Right lobe of liver (tissue), 6 donors: ENCODE results near the gene OR1N1. TPM values are rescaled to one million over a fixed set of nuclear protein-coding genes. Genes with fewer than 3 reads are reported as not detected.

Experiments
- ATAC-seq, 4 donors: fragments of 200-7000 bp; cut with Tn5 transposase; one replicate each; pipeline ENCODE4 v1.9.1; 2020; ENCODE audit warnings: mild to moderate bottlenecking in 4 of 4, moderate library complexity in 4 of 4
- DNase-seq, 3 donors: peaks; one replicate each; pipeline ENCODE4 v3.0.0-alpha.2; 2020
- H3K27ac ChIP-seq, 3 donors: fragments of 200-600 bp; one replicate each; pipeline ENCODE4 v1.8.0; 2022
- H3K27me3 ChIP-seq, 2 donors: fragments of 200-600 bp; one replicate each; pipeline ENCODE4 v1.8.0; 2022
- H3K36me3 ChIP-seq, 4 donors: fragments of 200-600 bp; sonication (generic) in 1 of 4; one replicate each; pipeline versions ENCODE4 v1.5.1 to v1.8.0; 2017 to 2022; ENCODE audit warnings: control low read depth in 1 of 4
- H3K4me1 ChIP-seq, 4 donors: fragments of 200-600 bp; sonication (generic) in 1 of 4; one replicate each; pipeline versions ENCODE4 v1.5.1 to v1.8.0; 2017 to 2022; ENCODE audit warnings: control low read depth in 1 of 4
- H3K4me3 ChIP-seq, 3 donors: fragments of 200-600 bp; one replicate each; pipeline ENCODE4 v1.8.0; 2022
- H3K9me3 ChIP-seq, 4 donors: fragments of 200-600 bp; sonication (generic) in 1 of 4; one replicate each; pipeline versions ENCODE4 v1.5.1 to v1.8.0; 2017 to 2022; ENCODE audit warnings: control low read depth in 1 of 4
- POLR2A ChIP-seq: fragments of 450-650 bp; IDR thresholded peaks from one replicate; pipeline ENCODE4 v1.6.1; 2017; ENCODE audit warnings: antibody characterized with exemption, mild to moderate bottlenecking
- WGBS: methylation state at CpG from one replicate; pipeline ENCODE4 v1.1.6; 2018; ENCODE audit warnings: low coverage, low lambda C conversion rate; ENCODE audit not compliant: insufficient coverage; ENCODE audit errors: missing lambda C conversion rate; 5-methylcytosine and 5-hydroxymethylcytosine counted together
- intact Hi-C, 2 donors: fragments of 100-400 bp; cut with DNase I; formaldehyde crosslinking; loops; one replicate each; pipeline versions ENCODE4 v1.11.2 to v1.14.1; 2022
- long read RNA-seq: library from polyadenylated mRNA; unstranded; transcript quantifications from one replicate; pipeline ENCODE4 v2.0.0, GENCODE V29; 2019
- total RNA-seq, 6 experiments: library from RNA; depleted of rRNA in 2 of 6; stranded (reverse); fragments of >200 nt in 2 of 6; fragmentation: NEBNext Ultra II Directional in 3 of 6; extraction: Animal tissue kit (Norgen Biotek cat#: 25700) in 3 of 6; gene quantifications; one replicate each; pipeline versions ENCODE4 v1.1.0 to v1.2.4, GENCODE V29; 2016 to 2023
- TF ChIP-seq, protein P1 (sequence below), 4 donors: fragments of 200-600 bp in 3 of 4; fragments of 450-650 bp in 1 of 4; IDR thresholded peaks; one replicate each; pipeline versions ENCODE4 v1.5.1 to v1.8.0; 2016 to 2022; ENCODE audit warnings: antibody characterized with exemption in 4 of 4, mild to moderate bottlenecking in 2 of 4
- donor health status: DM: no; HTN: yes; CAD: no.
- donor health status: DM: no; HTN: no; CAD: no.
- donor health status: DM: no; HTN: no; CAD: no.
- donor health status: DM: no; HTN: yes; CAD: no.
- donor health status: DM: no; HTN: yes; CAD: no.

OR1N1 gene, protein sequence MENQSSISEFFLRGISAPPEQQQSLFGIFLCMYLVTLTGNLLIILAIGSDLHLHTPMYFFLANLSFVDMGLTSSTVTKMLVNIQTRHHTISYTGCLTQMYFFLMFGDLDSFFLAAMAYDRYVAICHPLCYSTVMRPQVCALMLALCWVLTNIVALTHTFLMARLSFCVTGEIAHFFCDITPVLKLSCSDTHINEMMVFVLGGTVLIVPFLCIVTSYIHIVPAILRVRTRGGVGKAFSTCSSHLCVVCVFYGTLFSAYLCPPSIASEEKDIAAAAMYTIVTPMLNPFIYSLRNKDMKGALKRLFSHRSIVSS
- total RNA-seq: not detected
- long read RNA-seq: 0 reads

DNA sequence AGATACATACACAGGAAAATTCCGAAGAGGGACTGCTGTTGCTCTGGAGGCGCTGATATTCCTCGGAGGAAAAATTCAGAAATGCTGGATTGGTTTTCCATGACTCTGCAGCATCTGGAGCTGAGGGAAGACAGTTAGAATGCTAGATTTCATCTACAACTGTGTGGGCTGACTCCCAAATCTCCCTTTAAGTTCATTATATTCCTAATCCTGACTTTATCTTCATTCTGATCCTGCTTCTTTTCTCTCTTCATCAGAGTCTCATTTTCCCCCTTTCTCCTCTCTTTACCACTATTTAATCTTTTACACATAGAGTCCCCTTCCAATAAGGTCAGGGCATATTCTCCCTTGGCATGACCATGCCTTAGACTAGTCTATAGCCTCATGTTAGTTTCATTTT is at the start of gene OR1N1:
Gene OR1N1, minus strand, starts transcription at position 101 of the 400 bp plus-strand sequence. Its CDS starts 0 bp downstream, at position 101.
- Histone ChIP-seq H3K27me3 (no peaks in the 10 kb centered on the region), H3K4me3 (no peak within 1 kb of the TSS), H3K9me3 (no peaks in the 10 kb centered on the region), H3K4me1 (no peaks in the 10 kb centered on the region), H3K27ac (no peak within 1 kb of the TSS), H3K36me3 (no peaks in the 10 kb centered on the region)
- ATAC-seq: no peak
- WGBS: 76% methylated on average over 3 of the region's 3 CpGs
- DNase-seq: no peak
- TF ChIP-seq, protein P1, sequence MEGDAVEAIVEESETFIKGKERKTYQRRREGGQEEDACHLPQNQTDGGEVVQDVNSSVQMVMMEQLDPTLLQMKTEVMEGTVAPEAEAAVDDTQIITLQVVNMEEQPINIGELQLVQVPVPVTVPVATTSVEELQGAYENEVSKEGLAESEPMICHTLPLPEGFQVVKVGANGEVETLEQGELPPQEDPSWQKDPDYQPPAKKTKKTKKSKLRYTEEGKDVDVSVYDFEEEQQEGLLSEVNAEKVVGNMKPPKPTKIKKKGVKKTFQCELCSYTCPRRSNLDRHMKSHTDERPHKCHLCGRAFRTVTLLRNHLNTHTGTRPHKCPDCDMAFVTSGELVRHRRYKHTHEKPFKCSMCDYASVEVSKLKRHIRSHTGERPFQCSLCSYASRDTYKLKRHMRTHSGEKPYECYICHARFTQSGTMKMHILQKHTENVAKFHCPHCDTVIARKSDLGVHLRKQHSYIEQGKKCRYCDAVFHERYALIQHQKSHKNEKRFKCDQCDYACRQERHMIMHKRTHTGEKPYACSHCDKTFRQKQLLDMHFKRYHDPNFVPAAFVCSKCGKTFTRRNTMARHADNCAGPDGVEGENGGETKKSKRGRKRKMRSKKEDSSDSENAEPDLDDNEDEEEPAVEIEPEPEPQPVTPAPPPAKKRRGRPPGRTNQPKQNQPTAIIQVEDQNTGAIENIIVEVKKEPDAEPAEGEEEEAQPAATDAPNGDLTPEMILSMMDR (IDR thresholded peaks at IDR 0.05): no peak
- TF ChIP-seq POLR2A: no peak
- intact Hi-C loops: no loop called here

DNA sequence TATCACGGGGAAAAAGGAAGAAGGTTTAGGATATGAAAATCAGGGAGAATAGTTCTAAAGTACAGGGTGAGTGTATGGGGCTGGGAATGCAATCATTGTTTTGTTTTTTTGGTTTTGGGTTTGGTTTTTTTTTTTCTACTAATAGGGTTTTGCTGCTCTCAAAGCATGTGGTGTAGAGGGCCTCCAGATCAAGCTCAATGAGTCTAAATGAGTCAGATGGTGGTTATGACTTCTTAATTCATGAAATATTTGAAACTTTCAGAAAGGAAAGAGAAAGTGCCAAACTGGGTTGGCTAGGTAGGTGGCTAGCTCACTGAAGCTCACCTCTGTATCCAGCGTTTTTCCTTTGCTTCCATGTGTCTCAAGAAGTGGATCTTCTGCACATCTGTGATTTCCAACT is 45.4 kb upstream of the OR1N1 start:
- TF ChIP-seq, protein P1 (IDR thresholded peaks at IDR 0.05): no peak
- no peak for TF ChIP-seq POLR2A
- intact Hi-C loops: no loop called here

DNA sequence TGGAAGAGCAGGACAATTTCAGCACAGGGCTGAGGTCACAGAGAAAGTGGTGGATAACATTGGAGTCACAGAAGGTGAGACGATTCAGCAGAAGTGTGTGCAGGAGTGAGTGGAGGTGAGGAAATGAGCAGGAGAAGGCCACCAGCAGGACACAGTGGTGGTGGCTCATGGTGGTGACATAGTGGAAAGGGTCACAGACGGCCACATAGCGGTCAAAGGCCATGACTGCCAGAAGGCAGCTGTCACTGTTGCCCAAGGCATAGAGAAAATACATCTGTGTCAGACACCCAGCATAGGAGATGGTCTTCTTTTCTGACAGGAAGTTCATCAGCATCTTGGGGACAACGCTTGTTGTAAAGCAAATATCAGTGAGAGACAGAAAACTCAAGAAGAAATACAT is 40.8 kb upstream of the OR1N1 start:
- ATAC-seq: no peak
- 67% methylated on average over 4 of the region's 4 CpGs for WGBS
- TF ChIP-seq POLR2A: no peak
- TF ChIP-seq, protein P1 (IDR thresholded peaks at IDR 0.05): no peak

More for the DNA sequence above, 45.4 kb upstream of the OR1N1 start:
- 41% methylated on average over 2 of the region's 2 CpGs for WGBS
- H3K27me3 ChIP-seq: no peaks in the 10 kb centered on the region
- no peak overlapping the region for H3K27ac ChIP-seq
- no peak for DNase-seq
- no peak overlapping the region for H3K4me3 ChIP-seq
- no peaks in the 10 kb centered on the region for H3K4me1 ChIP-seq
- no peaks in the 10 kb centered on the region for H3K9me3 ChIP-seq
- no peak for ATAC-seq
- H3K36me3 ChIP-seq: no peaks in the 10 kb centered on the region

DNA sequence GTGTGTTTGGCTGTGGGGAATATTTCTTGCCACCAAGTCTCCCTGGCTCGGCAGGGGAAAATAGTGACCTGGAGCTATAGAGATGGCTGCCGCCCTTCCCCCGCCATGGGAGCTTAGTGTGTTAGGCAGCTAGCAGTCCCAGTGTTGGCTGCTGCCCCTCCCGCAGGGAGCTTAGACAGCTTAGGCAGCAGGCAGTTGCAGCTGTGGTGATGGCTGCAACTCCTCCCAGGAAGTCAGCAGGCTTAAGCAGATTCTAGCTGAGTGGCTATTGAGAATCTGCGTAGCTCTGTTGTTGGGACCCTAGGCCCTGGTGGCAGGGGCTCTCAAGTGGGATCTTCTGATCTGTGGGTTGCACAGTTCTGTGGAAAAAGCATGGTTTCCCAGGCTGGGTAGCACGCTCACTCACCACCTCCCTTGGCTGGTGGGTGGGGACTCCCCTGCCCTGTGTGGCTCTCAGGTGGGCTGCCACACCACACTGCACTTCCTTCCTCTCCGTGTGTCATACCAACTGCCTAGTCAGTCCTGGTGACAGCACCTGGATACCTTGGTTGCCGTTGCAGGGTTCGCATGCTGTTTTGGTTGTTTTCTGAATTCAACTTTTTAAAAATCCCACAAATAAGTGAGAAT is 35.2 kb upstream of the OR1N1 start:
- no peak for ATAC-seq

More for the DNA sequence above, 40.8 kb upstream of the OR1N1 start:
- H3K4me3 ChIP-seq: no peak overlapping the region
- no peak for DNase-seq
- H3K9me3 ChIP-seq: no peaks in the 10 kb centered on the region
- H3K27me3 ChIP-seq: no peaks in the 10 kb centered on the region
- intact Hi-C loops: no loop called here
- no peaks in the 10 kb centered on the region for H3K4me1 ChIP-seq
- no peaks in the 10 kb centered on the region for H3K36me3 ChIP-seq
- no peak overlapping the region for H3K27ac ChIP-seq

More for the DNA sequence above, 35.2 kb upstream of the OR1N1 start:
- no peaks in the 10 kb centered on the region for H3K9me3 ChIP-seq
- no peak overlapping the region for H3K4me3 ChIP-seq
- intact Hi-C loops: no loop called here
- 25% methylated on average over 8 of the region's 9 CpGs for WGBS
- no peaks in the 10 kb centered on the region for H3K27me3 ChIP-seq
- no peaks in the 10 kb centered on the region for H3K36me3 ChIP-seq
- TF ChIP-seq, protein P1 (IDR thresholded peaks at IDR 0.05): no peak
- TF ChIP-seq POLR2A: no peak
- DNase-seq: no peak
- no peaks in the 10 kb centered on the region for H3K4me1 ChIP-seq
- no peak overlapping the region for H3K27ac ChIP-seq
